Limb (tissue), 2 donors: ENCODE data around the gene SYT15.
"Not testable (repeated sequence)": the region's sequence is repeated elsewhere in the genome, so short reads cannot be mapped to it uniquely, and the experiment has no call there.

Experiments
- DNase-seq, 2 donors: peaks; one replicate each; pipeline ENCODE4 v3.0.0-alpha.2; 2016; ENCODE audit errors: extremely low spot score in 2 of 2

SYT15 gene

DNA sequence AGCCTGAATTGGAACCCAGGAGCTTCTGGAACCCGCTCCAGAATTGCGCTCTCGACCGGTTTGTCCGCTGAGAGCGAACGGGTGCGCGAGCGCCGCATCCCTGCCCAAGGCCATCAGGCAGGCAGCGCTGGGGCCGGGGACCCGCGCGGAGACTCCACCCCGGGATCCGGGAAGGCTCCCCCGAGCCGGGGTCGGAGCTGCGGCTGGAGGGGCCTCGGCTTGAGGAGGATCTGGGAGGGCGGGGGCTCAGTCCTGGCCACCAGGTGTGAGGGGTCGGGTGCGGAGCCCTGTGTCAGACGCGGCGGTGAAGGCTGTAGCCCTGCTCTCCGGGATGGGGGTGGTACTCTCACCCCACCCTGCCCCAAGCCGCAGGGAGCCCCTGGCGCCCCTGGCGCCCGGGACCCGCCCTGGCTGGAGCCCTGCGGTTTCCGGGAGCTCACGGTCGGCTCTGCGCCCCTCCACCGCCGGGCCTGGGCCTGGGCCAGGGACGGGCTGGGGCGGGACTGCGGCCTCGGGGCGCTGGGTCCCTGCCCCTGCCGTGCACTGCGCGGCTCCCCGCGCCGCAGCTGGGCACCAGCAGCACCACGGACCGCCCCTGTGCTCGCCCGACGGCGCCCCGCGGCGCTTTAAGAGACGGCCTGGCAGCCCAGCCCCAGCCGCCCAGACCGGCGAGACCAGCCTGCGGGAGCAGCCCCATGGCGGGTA lies at the start of gene SYT15:
SYT15 (plus strand) TSS at position 655 of the 705 bp plus-strand sequence; CDS start at position 696, 41 bp downstream.
- not testable (repeated sequence) for DNase-seq

DNA sequence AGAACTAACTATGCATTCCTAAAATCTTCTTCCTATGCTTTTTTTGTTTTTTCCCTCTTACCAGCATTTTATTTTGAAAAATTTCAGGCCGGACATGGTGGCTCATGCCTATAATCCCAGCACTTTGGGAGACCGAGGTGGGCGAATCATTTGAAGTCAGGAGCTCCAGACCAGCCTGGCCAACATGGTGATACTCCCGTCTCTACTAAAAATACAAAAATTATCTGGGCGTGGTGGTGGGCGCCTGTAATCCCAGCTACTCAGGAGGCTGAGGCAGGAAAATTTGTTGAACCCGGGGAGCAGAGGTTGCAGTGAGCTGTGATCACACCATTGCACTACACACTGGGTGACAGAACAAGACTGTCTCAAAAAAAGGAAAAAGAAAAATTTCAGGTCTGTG lies 49.2 kb upstream of the SYT15 start:
- not testable (repeated sequence) for DNase-seq

DNA sequence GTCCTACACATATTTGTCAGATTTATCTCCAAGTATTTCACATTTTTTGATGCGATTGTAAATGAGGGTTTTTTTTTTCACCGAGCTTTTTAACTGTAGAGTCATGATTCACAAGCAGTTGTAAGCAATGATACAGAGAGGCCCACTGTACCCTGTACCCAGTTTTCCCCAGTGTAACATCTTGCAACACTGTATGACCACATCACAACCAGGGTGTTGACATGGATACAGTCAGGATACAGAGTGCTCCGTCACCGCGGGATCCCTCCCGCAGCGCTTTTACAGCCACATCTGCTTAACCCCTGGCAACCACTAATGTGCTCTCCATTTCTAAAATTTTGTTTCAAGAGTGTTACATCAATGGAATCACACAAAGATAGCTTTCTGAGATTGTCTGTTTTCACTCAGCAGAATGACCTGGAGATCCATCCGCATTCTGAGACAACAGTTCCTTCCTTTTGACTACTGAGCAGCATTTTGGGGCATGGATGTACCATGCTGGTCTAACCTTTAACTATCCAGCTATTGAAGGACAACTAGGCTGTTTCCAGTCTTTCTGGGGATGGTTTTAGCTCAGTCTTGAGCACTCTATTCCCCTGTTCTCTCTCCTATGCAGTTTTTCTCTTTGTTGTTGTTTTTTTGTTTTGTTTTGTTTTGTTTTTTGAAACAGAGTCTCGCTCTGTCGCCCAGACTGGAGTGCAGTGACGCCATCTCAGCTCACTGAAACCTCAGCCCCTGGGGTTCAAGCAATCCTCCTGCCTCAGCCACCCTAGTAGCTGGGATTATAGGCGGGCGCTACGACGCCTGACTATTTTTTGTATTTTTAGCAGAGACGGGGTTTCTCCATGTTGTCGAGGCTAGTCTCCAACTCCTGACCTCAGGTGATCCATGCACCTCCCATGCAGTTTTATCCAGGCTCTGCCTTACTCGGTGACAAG lies 48.4 kb upstream of the SYT15 start:
- peak; percentile 59 to 79 for DNase-seq

DNA sequence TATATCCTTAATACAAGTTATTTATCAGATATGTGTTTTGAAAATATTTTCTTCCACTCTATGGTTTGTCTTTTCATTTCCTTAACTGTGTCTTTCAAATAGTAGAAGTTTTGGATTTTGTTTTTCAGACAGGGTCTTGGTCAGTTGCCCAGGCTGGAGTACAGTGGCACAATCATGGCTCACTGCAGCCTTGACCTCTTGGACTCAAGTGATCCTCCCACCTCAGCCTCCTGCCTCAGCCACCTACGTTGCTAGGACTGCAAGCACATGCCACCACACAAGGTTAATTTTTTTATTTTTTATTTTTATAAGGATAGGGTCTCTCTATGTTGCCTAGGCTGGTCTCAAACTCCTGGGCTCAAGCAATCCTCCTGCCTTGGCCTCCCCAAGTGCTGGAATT lies 46.7 kb upstream of the SYT15 start:
- DNase-seq = not testable (repeated sequence)

DNA sequence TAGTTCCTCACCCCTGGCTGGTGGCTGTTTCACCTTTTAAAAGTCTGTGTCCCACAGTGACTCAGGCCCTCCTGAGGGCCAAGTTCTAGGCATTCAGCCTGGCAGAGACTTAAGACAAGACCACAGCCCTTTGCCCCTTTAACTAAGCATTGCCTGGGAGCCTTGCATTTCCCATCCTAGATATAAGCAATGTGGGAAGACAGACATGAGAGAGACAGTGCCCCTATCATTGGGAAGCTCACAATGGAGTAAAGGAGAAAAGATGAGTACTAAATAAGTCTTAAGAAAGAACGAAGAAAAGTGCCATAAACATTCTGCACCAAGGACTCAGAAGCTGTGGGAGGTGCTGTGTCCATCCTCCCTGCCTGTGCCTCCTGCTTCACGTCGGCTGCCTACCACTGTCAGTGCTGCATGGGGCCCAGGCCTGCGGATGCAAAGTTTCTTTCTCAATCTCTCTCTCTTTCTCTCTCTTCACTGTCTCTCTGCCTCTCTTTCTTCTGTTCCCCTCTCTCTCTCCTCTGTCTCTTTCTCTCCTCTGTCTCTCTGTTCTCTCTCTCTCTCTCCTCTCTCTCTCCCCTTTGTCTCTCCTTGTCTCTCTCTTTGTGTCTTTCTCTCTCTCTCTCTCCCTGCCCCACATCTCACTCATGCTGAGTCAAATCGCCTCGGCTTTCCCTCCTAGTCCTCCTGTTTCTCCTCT lies 44.0 kb upstream of the SYT15 start:
- no peak for DNase-seq

DNA sequence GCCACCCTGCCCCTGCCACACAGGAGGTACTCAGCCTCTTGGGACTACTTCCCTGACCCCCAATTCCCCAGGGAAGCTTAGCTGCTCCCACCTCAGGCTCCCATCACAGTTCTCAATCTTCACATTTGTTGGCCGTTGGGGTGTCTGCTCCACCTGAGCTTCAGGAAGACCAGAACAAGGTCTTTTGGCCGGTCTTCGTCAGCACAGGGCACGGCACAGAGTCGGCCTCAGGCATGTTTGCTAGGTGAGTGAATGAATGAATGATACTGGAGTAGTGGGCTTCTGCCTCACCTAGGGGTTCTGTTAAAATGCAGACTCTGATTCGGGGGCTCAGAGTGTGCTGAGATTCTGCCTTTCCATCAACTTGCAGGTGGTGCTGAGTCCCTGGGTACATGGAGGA lies 42.8 kb upstream of the SYT15 start:
- DNase-seq = no peak

DNA sequence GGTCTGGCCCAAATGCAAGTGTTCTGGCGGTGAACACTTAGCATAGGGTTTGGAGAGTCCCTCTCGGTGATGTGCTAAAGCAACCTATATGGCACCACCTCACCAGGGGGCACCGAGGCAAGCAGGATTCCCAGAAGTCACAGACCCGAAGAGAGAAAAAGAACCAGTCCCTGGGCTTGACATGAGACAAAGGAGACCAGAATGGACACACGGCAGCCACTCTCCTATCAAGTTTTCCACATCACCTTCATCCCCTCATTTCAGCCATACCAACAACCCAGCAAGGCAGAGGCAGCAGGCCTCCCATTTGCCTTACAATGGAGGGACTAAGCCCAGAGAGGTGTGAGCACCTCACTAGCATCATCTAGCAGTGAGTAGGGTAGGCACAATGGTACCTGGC lies 42.1 kb upstream of the SYT15 start:
- no peak for DNase-seq

DNA sequence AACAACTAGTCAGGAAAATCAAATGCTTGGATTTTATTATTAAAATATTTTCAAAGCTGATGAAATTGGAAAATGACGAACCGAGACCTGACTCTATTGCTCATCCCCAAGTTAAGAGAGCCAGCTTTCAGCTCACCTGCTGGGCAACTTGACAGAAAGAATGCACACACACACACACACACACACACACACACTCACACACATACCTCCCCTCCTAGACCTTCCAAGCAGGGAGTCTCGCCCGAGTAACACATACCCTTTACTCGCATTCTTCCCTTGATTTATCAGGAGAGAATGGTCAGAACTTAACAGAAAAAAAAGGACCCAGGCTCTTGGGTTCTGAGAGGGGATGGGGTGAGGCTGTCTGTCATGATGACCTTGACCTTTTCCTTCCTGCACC lies 41.6 kb upstream of the SYT15 start:
- DNase-seq = no peak

DNA sequence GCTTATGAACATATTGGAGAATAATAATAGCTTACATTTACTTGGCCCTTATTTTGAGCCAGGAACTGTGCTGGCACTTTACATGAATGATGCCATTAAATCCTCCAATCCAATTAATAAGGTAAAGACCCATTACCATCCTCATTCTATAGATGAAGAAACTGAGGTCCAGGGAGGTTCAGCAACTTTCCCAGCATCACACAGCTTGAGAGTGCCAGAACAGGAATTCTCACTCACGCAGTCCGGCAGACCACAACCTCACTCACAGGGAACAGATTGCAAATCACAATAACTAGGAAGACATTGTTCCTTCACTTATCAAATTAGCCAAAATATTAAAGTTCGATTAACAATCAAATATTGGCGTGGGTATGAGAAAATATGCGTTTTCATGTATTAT lies 40.8 kb upstream of the SYT15 start:
- no peak for DNase-seq

DNA sequence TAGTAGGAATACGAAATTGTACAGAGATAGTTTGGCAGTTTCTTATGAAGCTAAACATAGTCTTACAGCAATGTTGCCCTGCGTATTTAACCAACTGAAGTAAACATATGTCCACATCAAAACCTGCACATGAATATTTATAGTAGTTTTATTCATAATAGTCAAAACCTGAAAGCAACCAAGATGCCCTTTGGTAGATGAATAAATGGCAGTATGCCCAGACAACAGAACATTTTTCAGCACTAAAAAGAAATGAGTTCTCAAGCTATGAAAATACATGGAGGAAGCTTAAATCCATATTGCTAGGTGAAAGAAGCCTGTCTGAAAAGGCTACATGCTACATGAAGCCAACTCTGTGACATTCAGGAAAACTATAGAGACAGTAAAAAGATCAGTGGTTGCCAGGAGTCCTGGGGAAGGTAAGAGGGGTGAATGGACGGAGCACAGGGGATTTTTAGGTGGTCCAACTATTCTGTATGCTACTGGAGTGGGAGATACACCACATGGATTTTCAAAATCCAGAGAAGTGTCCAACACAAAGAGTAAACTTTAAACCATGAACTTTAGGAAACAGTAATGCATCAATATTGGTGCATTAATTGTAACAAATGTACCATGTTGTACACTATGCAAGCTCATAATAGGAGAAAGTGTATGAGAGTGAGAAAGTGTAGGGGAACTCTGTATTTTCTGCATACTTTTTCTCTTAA lies 40.1 kb upstream of the SYT15 start:
- no peak for DNase-seq

DNA sequence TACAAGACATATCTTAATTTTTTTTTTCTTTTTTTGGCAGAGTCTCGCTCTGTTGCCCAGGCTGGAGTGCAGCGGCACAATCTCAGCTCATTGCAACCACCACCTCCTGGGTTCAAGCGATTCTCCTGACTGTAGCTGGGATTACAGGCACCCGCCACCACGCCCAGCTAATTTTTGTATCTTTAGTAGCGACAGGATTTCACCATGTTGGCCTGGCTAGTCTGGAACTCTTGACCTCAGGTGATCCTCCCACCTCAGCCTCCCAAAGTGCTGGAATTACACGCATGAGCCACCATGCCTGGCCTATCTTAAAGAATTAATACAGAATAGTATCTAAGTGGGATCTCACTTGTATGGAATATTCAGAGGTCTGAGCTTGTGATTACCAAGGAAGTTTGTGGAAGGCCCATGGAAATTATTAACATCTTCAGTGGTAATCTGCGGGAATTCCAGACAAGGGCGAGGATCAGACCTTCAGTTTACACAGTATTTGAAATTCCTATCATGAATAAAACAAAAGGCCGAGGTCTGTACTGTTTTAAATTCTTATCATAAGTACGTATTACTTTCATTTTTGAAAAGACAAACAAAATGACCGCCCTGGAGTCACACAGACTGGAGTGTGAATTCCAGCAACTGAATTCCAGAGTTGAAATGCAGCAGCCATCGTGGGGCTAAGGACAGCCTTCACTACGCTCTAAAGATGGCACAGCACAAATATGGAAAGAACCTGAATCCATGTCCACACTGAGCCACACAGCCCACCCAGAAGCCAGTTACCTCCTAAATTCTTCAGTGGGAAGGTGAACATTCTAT lies 39.1 kb upstream of the SYT15 start:
- no peak for DNase-seq

DNA sequence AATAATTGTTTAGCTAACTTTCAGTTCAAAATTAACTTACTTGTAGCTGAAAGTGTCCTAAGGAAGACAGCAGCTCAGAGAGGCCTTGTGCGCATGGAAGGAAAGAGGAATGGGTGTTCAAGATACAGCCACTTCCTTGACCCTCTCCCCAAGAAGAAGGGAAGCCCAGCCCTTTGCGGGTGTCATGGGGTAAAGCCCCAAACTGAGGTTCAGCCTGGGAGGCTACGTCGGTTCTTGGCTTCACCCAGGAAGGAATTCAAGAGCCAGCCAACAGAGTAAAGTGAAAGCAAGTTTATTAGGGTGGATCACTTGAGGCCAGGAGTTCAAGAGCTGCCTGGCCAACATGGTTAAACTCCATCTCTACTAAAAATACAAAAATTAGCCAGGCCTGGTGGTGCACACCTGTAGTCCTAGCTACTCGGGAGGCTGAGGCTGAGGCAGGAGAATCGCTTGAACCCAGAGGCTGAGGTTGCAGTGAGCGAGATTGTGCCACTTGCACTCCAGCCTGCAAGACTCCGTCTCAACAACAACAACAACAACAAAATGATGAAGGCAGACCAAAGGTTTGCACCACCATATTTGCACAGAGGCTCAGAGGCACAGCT lies 38.4 kb upstream of the SYT15 start:
- no peak for DNase-seq

DNA sequence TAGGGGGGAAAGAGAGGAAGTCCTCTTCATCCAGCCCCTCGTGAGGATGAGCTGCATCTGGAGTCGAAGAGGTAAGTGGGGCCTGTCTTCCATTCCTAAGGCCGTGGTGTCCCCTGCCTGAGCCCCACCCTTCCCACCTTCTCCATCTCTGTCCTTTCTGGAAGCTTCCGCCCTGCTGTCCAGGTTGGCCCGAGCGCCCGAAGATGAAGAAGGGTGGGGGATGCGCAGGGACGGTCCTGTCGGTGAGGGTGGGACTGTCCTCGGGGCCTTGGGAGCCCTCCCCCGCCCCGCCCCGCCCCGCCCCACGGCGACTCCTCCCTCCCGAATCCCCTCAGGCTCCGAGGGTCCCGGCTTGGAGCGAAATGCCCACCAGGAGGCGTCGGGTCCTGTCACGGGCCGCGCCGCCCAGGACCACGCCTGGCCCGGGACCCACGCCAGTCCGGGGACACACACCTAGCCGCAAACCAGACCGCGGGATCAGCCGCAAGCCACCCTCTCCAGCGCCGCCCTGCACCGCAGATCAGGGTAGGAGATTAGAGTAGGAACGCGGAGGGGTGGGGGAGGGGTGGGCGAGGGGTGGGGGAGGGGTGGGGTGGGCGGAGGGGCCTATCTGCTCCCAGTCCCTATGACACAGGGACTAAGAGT lies 37.8 kb upstream of the SYT15 start:
- peak in 1 of 2 donors; percentile 78 for DNase-seq

DNA sequence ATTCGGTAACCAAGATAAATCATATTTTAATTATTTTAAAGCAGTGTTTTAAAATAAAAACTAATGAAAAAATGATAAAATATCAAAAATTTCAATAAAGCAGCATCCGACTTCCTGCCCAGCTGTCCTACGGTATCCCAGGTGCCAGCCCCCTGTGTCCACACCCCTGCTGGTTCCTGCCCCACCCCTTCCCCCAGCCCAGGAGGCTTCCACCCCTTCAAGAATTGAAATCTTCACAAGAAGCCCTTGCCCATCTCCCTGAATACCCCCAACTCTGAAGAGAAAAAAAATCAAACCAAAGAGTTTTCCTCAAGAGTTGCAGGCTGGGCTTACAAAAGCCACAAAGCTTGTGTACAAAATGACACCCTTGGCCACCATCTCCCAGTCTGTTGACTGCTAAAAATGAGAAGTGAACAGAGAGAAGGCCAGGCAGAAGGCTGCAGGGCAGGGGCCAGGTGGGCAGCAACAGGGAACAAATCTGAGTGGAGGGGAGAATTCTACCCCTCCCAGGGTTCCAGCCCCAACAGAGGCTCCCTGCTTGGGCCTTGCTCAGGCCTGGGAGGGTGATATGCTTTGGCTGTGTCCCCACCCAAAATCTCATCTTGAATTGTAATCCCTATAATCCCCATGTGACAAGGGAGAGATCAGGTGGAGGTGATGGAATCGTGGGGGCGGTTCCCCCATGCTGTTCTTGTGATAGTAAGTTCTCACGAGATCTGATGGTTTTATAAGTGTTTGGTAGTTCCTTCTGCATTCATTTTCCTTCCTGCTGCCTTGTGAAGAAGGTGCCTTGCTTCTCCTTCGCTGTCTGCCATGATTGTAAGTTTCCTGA lies 37.0 kb upstream of the SYT15 start:
- DNase-seq = no peak

DNA sequence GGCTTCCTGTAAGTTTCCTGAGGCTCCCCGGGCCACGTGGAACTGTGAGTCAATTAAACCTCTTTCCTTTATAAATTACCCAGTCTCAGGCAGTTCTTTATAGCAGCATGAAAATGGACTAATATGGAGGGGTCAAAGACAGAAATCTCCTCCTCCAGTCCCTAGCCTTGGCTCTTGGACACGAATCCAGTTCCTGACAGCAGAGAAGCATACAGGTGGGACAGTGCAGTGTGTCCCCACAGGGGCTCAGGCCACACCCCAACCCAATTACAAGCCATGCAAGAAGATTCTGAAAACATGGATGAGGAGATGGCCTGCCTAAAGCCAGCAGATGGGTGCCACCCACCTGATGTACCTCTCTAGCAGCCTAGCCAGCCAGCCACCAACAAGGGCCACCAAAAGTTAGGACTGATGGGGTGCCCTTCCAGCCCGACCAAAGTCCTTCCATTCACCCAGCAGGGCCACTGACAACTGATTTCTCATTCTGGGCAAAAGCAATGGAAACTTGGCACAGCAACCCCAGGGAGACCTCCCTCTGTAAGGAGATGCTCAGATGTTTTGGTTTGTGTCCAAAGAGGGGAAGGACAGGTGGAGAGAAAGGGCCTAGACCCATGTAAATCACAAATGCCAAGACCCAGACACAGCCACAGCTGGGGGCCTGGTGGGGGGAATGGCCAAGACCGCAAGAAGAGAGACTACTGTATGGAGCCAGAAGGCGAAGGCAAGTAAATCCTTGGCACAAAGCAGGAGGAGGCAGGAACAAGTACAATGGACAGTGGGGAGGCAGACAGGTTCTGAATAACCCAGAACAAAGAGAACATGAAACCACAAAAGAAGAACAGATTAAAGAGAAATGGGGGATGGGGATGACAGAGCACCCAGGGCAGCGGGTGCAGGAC lies 36.1 kb upstream of the SYT15 start:
- no peak for DNase-seq

DNA sequence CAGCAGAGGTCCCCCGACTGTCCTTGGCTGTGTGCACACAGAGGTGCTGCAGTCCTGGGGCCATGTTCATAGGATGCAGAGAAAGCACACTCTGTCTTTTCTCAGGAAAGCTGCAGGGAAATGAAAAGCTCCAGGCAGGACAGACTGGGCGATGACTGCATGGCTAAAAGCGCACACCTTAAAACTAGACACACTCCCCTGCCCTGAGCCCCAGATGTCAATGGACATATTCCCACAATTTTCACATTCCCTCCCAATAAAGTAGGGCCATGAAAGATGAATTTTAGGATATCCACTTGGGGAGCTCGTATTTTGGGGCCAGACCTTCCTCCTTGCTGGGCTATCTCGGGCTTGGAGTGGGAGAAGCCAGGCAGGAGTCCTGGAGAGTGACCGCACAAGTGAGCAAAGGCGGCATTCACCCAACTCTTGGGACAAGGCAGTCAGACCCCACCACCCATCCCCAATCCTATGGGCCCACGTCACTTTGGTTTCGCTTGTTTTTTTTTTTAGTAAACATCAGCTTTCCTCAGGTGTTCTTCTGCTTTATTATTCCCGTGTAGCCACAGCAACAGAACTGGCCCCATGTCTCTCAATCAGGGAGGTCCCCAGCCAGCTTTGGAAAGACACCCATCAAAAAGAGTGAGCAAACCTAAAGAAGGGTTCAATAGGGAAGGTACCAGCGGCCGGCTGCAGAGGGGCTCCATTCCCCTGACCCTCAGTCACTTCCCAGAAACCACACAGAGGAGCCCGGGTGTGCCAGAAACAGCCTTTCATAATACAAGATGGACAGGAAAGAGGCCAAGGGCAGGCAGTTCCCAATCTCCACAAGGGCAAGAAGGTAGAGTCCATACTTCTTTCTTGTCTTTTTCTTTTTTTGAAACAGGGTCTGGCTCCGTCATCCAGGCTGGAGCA lies 35.2 kb upstream of the SYT15 start:
- no peak for DNase-seq
